8988T (cell line): Measurements from ENCODE around the gene SERP2.

ENCODE experiments used
- DNase-seq: peaks from one replicate; pipeline ENCODE4 v3.0.0; 2011

The SERP2 gene

GRCh38 chr13:44359983-44360375 is 13.6 kb upstream of the SERP2 start:
- DNase-seq, result no peak

- no peak for DNase-seq
Measured at GRCh38 chr13:44362394-44363040, 11.1 kb upstream of the SERP2 start.

GRCh38 chr13:44363631-44364344 is 9.8 kb upstream of the SERP2 start:
- DNase-seq, result no peak

- no peak for DNase-seq
Measured at GRCh38 chr13:44364345-44365000, 9.2 kb upstream of the SERP2 start.

DNA sequence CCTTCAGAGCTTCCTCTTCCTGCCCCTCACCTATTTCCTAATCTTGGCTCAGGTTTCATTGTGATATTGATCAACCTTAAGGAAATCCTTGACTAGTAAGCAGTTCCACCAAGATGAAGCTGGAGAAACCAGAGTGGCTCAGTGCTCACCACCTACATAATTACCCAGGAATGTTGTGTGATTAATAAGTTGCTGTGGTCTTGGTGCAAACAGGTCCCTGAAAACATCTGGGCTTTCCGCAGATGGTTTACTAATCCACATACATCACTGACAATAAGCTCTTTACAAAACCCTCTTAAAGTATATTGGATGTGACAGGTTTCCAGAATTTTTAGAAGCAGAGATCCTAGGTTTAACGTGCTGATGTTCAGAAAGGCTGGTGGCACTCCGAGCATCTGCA is 8.6 kb upstream of the SERP2 start:
- DNase-seq, result no peak

DNA sequence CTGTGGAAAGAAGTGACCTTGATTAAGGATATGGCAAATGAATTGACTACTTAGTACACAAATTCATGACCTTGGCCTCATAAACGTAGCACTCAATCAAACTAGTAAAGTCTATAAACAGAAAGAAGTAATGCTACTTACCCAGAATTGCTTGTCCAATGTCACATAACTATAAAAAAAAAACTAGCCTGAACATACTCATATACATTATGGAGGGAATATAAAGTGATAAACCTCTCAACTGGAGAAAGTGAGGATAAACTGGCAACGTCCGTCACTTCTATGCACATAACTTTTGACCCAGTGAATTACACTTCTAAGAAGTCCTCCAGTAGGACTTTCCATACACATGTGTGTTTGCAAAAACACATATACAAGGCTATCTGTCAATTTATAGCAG is 7.7 kb upstream of the SERP2 start:
- no peak for DNase-seq

- DNase-seq, result no peak
Measured at GRCh38 chr13:44368062-44368591, 5.5 kb upstream of the SERP2 start.

DNA sequence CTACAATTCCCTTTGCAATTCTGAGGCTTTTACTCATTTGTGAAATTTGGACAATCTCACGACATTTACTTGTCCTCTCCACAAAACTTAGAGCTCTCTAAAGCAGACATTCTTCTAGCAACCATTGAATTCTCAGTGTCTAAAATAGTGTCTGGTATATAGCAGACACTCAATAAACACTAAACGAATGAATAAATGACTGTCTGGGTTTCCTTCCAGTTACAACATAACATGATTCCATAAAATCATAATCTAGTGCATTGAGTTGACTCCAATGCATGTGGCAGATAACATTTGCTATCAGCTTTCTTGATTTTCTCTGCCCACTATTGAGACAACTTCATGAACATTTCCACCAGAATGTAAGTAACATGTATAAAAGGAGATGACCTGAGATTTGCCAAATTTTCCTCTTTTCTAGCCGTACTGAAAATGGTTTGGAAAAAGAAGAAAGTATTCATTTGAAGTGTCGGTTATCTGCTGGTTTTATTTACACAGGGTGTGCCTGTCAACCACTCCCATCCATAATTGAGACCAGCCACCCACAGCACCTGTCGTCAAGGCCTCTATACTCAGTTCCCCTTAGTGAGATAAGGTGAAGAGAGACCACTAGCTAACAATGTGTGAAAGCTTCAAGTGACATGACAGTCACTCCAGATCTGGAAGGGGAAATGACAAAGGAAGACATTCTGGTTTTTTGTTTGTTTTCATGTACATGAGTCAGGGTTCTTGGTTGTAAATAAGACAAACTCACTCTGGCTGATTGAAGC is 4.8 kb upstream of the SERP2 start:
- no peak for DNase-seq

GRCh38 chr13:44371421-44371820 is 2.2 kb upstream of the SERP2 start:
- no peak for DNase-seq

GRCh38 chr13:44373247-44373600 is 400 bp upstream of the SERP2 start:
- no peak for DNase-seq

DNA sequence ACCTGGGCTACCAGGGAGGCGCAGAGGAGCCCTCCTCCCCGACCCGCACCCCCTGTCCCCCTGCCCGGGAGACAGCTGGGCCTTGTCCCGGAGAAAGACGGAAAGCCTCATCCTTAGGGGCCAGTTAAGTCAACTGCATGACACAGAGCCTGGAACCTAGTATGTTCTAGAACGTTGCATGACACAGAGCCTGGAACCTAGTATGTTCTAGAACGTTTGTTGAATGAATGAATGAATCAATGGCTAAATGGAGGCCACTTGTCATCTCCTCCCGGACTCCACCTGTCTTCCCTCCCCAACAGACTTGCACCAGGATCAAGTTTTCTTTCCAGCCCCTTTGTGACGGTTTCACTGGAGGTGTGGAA is 706 bp downstream of the SERP2 start:
- no peak for DNase-seq

DNA sequence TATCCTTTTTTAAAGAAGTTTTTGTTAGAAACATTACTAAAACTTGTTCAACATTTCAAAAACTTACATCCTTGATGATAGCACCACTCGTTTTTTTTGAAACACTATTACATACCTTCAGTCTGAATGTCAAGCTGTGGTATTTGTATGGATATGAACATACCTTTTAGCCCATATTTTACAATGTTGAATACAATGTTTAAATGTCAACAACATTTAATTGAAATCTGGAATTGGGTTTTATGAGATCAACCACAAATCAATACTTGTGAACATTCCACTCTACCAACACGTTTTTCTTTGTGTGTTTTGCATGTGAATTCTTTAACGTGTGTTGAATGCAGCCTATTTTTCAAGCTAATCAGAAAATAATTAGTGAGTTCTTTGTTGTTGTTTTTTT is 4.7 kb downstream of the SERP2 start:
- DNase-seq, result no peak

GRCh38 chr13:44379885-44380284 is 6.3 kb downstream of the SERP2 start:
- no peak for DNase-seq

DNA sequence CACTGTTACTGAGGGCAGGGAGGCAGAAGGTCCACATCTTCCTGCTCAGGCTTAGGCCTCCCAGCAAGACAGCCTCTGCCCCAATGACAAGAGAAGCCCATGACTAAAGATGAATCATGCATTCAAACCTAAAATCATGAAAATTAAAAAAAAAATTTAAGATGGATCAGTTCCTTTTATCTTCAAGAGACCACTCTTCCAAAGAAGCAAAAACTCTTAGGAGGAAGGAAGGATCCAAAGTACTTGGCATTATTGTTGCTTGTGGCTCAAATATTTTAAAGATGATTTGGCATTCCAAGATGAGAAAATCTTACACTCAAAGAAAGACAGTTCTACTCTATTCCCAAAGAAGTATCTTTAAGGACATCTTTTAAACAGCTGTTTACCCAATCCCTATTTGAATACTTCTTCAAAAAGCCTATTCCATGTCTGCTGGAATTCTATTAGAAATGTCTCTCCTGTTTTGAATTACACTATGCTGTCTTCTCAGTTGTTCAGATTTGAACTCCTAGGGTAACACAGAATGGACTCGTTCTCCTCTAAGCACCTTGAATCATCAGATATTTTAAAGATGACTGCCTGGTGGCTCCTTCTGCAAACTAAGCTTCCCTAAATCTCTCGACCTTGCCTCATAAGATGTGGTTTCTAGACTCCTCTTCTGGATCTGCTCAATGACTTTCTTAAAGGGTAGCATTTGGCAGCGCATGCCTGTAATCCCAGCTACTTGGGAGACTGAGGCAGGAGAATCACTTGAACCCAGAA is 7.0 kb downstream of the SERP2 start:
- no peak for DNase-seq

DNA sequence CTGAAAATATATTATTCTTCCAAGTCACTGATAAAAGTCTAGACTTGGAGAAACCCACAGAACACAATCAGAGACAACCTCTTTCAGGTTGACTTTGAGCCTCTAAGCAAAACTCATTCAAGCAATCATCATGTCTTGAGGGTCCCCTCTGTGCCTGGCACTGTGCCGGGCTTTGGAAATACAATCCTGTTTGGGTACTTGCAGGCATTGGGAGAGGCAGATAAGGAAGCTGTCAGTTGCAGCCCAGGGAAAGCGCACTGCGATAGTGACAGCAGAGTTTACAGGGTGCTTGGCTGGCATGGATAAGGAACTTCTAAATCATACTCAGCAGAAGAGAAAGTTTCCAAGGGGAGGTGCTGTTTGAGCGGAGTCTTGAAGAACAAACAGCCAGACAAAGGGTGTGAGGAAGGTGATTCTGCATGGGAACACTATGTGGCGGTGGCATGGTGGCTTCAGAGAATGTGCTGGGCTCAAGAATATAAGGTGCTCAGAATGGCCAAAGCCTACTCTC is 9.1 kb downstream of the SERP2 start:
- DNase-seq, result no peak

DNA sequence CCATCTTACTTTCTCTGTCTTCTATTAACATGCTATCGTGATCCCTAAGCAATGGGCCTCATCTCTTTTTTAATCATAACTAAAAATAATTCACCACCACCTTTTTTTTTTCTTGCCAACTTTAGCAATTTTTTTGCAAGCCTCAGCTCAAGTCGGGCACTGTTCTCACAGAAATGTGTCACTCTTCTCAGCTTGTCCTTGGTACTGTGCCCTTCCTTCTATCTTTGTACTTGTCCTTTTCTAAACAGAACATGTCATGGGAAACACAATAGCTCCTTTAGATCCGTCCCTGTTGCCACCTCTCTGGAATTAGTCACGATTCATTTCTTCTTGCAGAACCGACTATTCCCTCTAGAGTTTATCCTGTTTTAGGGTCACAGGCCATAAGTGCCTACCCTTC is 10.3 kb downstream of the SERP2 start:
- no peak for DNase-seq

DNA sequence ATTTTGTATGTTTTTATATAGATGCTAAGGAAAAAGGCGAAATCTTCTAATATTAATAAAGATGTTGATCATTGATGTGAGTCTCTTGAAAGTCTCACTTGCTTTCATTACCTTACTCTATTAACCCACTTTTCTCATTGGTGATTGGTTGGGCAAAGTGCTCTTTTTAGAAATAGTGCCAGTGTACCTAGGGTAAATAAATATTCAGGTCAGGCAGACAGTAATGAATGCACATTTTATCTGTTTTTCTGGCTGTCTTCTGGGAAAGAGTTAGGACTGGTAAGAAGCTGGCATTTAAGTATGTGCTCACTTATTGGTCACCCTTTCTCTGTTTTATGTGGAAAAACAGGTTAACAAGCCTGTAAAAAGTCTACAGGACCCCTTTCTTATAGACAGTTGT is 11.2 kb downstream of the SERP2 start:
- no peak for DNase-seq

DNA sequence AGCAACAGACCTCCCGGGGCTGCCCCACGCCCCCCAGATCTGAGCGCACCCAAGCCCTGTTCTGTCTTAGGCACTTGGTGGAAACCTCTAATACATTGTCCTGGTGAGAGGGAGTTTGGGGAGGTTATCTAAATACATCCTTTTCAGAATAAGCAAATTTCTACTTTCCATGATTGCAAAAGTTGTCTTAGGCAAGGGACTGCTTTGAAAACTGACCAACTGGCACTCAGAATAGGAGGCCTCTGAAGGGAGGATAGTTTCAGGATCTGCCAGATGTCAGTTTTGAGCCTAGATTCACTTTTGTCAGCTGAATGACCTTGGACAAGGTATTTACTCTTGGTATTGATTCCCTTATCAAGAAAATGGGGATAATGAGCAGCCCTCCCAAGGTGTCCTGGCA is 11.8 kb downstream of the SERP2 start:
- DNase-seq, result no peak

DNA sequence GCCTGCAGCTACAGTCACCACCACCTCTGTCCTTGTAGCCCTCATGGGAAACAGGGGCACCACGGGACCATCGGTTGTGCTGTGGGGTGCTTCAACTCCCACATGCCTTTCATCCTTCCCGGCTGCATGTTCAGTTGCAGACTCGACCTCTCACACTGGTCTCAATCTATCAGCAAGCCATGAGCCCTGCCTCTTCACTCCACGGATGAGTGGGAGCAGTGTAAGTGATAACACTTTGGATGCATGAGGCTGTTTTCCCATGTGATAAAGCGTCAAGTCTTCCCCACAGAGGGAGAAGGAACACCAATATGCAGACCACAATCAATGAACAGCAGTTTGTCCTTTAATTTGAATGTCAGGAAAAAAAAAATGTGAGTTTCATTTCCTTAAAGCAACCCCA is 12.2 kb downstream of the SERP2 start:
- DNase-seq, result no peak

DNA sequence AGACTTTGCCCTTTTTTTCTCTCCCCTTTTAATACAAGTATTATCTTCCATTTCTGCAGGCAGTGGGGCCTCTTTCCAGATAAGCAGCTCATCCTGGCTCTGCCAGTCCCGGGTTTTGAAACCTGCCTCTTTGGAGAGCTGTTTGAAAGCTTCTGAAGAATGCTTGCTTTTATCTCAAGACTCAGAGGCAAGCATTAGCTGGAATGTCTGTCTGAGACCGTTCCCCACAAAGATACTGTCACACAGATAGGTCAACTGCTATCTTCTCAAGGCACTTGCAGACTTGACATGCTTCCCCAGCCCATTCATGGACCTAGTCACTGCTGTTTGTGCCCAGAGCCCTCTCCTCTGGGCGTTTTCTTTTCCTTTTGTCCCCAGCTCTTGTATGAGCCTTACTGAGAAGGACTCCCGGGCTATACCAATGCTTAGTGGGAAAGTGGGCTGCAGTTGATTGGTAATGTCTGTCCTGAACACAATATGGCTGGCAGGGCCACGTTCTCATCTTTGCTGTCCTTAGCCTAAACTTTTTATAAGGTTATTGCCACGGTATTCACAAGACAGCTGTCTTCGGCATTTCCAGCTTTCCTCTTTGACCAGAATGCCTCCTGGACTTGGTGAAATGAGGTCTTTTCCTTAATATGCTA is 13.4 kb downstream of the SERP2 start:
- DNase-seq, result no peak

DNA sequence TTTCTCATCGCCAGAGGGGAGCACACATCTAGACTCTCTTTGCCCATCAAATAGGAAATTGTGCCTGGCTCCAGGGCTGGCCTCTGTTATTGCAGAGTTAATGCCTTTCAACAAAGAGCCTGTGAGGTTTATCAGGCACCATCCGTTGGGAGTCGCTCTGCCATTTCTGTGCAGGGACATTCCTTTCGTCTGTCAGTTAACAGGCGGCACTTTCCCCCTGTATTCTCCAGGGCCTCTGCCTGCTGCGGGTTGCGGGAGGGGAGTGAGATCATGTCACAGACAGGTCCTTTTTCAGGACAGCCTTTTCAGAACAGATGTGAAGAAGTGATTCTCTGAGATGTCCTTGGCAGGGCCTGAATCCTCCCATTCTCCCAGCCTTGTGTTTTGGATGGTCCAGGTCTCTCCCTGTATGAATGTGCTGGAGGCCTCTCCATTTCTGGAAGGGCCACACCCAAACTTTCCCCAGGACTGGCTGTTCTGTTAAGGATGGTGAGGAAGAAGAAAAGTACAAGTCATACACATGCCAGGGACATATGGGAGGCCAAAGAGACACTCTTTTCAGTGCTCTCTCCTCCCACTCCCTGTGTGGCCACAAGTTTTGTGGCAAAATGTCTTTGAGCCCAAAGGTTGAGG is 14.9 kb downstream of the SERP2 start:
- no peak for DNase-seq
